DOHH2 (cell line): ENCODE results near the gene NAA38.

Experiments used
- H3F3A ChIP-seq: fragments of 200-600 bp; sonication (generic), shearing (Covaris generic); 2 replicates; pipeline ENCODE4 v1.6.0; 2016; ENCODE audit warnings: antibody characterized with exemption, mild to moderate bottlenecking; ENCODE audit not compliant: control insufficient read depth, insufficient read depth
- H3K27ac ChIP-seq: fragments of 200-600 bp; sonication (generic); 2 replicates; pipeline ENCODE4 v1.5.1; 2014; ENCODE audit warnings: low read depth, mild to moderate bottlenecking, low read length, moderate library complexity
- H3K27me3 ChIP-seq: fragments of 200-600 bp; sonication (generic); 2 replicates; pipeline ENCODE4 v1.6.1; 2014; ENCODE audit warnings: mild to moderate bottlenecking, low read length, mixed read lengths; ENCODE audit not compliant: control insufficient read depth
- H3K36me3 ChIP-seq: fragments of 200-600 bp; sonication (generic); 2 replicates; pipeline ENCODE4 v1.6.1; 2014; ENCODE audit warnings: mild to moderate bottlenecking, low read length, moderate library complexity, mixed read lengths; ENCODE audit not compliant: control insufficient read depth
- H3K4me1 ChIP-seq: fragments of 200-600 bp; sonication (generic); 2 replicates; pipeline ENCODE4 v1.6.1; 2014; ENCODE audit warnings: mild to moderate bottlenecking, low read length, mixed read lengths; ENCODE audit not compliant: control insufficient read depth
- H3K4me2 ChIP-seq: fragments of 200-600 bp; sonication (generic); 2 replicates; pipeline ENCODE4 v1.6.0; 2014; ENCODE audit warnings: mild to moderate bottlenecking, low read length, moderate library complexity
- H3K4me3 ChIP-seq: fragments of 200-600 bp; sonication (generic); 2 replicates; pipeline ENCODE4 v1.5.1; 2014; ENCODE audit warnings: mild to moderate bottlenecking, low read length, mixed read lengths
- H3K79me2 ChIP-seq: fragments of 200-600 bp; sonication (generic); 2 replicates; pipeline ENCODE4 v1.6.1; 2014; ENCODE audit warnings: mild to moderate bottlenecking, low read length, mixed read lengths; ENCODE audit not compliant: control insufficient read depth
- H3K9me2 ChIP-seq: fragments of 200-600 bp; sonication (generic); replicated peaks from 2 replicates; pipeline ENCODE4 v1.6.1; 2014; ENCODE audit warnings: mild to moderate bottlenecking, low read length, mixed read lengths; ENCODE audit not compliant: control insufficient read depth
- H3K9me3 ChIP-seq: fragments of 200-600 bp; sonication (generic); 2 replicates; pipeline ENCODE4 v1.6.1; 2014; ENCODE audit warnings: antibody characterized with exemption, low read length, mixed read lengths; ENCODE audit not compliant: control insufficient read depth, insufficient read depth
- H4K20me1 ChIP-seq: fragments of 200-600 bp; sonication (generic); 2 replicates; pipeline ENCODE4 v1.6.0; 2014; ENCODE audit warnings: low read depth, mild to moderate bottlenecking, antibody characterized with exemption, low read length, moderate library complexity; ENCODE audit not compliant: control insufficient read depth, insufficient read depth
- CTCF ChIP-seq: fragments of 200-600 bp; sonication (generic); IDR thresholded peaks from one replicate; pipeline ENCODE4 v1.5.1; 2014; ENCODE audit warnings: antibody characterized with exemption, mild to moderate bottlenecking, low read depth, low read length; ENCODE audit not compliant: poor library complexity, severe bottlenecking
- EZH2phosphoT487 ChIP-seq: fragments of 200-600 bp; sonication (generic); IDR thresholded peaks from 2 replicates; pipeline ENCODE4 v1.6.1; 2017; ENCODE audit warnings: borderline replicate concordance, mild to moderate bottlenecking, antibody characterized with exemption, low read length, moderate library complexity, mixed read lengths

NAA38 gene

DNA sequence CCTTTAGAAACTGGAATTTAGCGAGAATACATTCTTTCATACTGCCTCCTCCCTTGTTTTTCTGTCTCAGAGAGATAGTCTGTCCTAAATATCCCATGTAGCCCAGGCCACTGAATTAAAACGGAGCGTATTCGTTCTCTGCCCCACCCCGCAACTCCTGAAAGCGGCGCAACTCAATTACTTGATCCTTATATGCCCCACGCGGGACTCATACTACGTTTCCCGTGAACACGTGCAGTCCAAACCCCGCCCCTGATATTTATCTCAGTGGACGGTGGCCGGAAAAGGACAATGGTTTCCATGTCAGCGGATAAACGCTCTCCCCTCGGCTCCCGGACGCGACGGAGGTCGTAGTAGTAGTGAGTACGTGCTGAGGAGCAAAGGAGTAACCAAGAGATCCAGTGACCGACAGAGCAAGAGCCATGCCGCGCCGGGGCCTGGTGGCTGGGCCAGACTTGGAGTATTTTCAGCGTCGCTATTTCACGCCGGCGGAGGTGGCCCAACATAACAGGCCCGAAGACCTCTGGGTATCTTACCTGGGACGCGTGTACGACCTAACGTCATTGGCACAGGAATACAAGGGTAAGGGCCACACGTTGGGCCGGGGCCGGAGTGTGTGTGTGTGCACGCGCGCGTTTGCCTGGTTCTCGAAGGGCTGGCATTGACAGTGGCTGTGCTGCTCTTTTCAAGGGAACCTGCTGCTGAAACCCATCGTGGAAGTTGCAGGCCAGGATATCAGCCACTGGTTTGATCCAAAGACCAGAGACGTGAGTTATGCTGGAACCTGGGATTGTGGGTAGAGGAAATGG lies 558 bp upstream of the NAA38 start, which contains the start of gene CYB5D1:
TSS of gene CYB5D1 (plus strand) at position 291 of the 809 bp plus-strand sequence. CDS start at position 423, 132 bp downstream.
- no peaks in the 10 kb centered on the region for H3K9me2 ChIP-seq
- H3K36me3 ChIP-seq: peaks cover 70% of the 10 kb centered on the region
- peaks cover 35% of the 10 kb centered on the region for H3K4me1 ChIP-seq
- H3F3A ChIP-seq: peaks cover 20% of the 10 kb centered on the region
- no peaks in the 10 kb centered on the region for H3K9me3 ChIP-seq
- no peak for TF ChIP-seq CTCF
- TF ChIP-seq EZH2phosphoT487: no peak
- no peaks in the 10 kb centered on the region for H3K27me3 ChIP-seq
- H4K20me1 ChIP-seq: peaks cover 2% of the 10 kb centered on the region; the same call in 1 of the 2 replicates
- peak within 1 kb of the TSS; percentile 99 for H3K4me2 ChIP-seq
- H3K79me2 ChIP-seq: peaks cover 59% of the 10 kb centered on the region
- H3K4me3 ChIP-seq: peak within 1 kb of the TSS; percentile 99
- H3K27ac ChIP-seq: peak within 1 kb of the TSS; percentile 83

DNA sequence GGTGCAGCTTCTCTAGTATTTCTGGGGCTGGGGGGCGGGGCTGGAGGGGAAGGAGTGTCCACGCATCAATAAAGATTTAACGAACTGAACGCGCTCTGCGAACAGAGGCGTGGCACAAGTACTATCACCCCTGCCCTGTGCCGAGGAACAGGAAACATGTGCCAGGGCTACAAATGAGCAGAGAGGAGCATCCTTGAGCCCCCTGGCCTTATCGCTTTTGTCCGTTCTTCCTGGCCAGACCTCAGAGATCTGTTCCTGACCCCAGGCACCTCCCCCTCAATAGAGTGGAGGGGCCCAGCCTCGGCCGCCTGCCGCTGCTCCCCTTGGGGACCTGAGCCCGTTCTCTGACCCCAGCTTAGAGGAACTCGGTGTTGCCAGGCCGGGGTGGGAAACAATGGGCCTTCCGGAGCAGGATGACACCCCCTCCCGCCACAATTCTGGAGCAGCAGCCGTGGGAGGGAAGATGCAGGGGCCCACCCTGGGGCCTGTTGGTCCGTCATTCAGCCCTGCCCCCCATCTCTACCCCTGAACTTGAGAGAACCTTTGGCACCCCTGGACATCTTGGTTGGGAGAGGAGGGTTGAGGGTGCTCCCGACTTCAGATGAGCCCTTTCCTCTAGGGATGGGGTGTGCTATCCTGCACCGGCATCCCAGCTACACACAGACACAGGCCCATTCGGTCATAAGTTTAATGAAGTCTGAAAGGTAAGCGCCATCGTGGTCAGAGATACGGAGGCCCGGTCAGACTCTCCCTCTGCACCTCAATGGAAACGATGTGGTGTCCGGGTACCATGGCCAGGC lies 1.1 kb downstream of the NAA38 start:
- Histone ChIP-seq H3K9me2 (no peaks in the 10 kb centered on the region), H3K36me3 (peaks cover 74% of the 10 kb centered on the region), H3K4me1 (peaks cover 42% of the 10 kb centered on the region), H3K4me2 (peak overlapping the region; percentile 99), H3K79me2 (peaks cover 61% of the 10 kb centered on the region), H3K4me3 (peak overlapping the region; percentile 99), H3K27me3 (no peaks in the 10 kb centered on the region), H3K9me3 (no peaks in the 10 kb centered on the region), H4K20me1 (peaks cover 9% of the 10 kb centered on the region; the same call in 1 of the 2 replicates), H3K27ac (peak overlapping the region; percentile 83), H3F3A (peaks cover 21% of the 10 kb centered on the region)
- TF ChIP-seq CTCF (no peak), EZH2phosphoT487 (no peak)

- H3K4me3 ChIP-seq: peak overlapping the region; percentile 99
- TF ChIP-seq EZH2phosphoT487: no peak
- TF ChIP-seq CTCF: no peak
- H3K9me2 ChIP-seq: no peaks in the 10 kb centered on the region
- peaks cover 59% of the 10 kb centered on the region for H3K79me2 ChIP-seq
- no peaks in the 10 kb centered on the region for H3K27me3 ChIP-seq
- peak overlapping the region; percentile 83 for H3K27ac ChIP-seq
- H3K9me3 ChIP-seq: no peaks in the 10 kb centered on the region
- peak overlapping the region; percentile 99 for H3K4me2 ChIP-seq
- peaks cover 9% of the 10 kb centered on the region; the same call in 1 of the 2 replicates for H4K20me1 ChIP-seq
- peaks cover 27% of the 10 kb centered on the region for H3F3A ChIP-seq
- H3K4me1 ChIP-seq: peaks cover 48% of the 10 kb centered on the region
- H3K36me3 ChIP-seq: peaks cover 75% of the 10 kb centered on the region
Measured at GRCh38 chr17:7855660-7856010, 1.7 kb downstream of the NAA38 start.
